ENCODE measurements around the gene SH3RF1.

The SH3RF1 gene

DNA sequence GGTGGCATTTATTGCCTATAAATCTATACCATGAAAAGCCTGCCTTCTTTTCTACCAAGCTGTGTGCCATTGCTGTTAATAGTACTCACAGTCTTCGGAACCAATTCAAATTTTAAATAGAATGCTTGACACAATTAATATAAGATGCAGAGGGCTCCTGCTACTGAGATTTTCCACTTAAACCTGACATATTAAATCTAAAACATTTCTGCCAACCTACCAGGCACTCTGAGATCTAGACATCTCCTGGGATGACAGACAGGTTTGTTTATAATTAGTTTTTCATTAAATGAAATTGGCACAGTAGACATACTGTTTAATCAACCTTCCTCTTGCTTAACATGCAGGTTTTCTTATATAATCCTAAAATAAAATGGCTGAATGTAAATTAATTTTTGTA is 143.4 kb downstream of the SH3RF1 start:
- no peak for DNase-seq

DNA sequence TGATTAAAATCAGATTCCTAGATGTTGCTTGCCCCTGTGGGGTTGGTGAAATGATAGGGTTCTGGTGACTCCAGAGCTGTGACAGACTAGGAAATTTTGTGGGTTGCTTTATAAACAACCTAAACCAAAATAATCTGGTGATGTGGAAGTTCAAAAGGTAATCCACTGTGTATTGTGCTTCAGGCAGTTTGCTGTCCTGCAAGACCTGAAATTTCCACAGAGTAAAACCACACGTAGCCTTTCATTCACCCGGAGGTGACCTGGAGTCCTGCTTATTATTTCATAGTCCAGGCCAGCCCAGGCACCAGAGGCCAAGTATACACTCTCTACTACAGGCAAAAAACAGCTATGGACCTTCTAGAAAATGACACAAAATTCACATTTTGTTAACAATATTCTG is 146.1 kb downstream of the SH3RF1 start:
- DNase-seq: no peak

DNA sequence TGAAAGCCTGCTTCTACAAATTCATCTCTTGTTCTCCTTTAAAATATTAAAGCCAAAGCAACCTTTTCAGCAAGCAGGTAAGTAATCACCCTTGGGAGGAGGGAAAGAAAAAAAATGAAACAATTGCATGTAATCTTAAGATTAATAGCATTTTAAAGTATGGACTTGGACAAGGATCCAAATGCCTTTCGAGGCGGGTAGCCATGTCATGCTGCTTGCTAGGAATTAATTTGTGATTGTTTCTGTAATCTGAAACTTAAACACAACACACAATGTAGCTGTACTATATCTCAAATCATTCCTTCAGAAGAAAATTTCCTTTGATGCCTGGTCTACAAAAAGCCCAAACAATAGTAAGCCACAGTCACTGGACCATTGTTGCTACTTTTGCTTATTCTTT is 148.3 kb downstream of the SH3RF1 start:
- no peak for DNase-seq

DNA sequence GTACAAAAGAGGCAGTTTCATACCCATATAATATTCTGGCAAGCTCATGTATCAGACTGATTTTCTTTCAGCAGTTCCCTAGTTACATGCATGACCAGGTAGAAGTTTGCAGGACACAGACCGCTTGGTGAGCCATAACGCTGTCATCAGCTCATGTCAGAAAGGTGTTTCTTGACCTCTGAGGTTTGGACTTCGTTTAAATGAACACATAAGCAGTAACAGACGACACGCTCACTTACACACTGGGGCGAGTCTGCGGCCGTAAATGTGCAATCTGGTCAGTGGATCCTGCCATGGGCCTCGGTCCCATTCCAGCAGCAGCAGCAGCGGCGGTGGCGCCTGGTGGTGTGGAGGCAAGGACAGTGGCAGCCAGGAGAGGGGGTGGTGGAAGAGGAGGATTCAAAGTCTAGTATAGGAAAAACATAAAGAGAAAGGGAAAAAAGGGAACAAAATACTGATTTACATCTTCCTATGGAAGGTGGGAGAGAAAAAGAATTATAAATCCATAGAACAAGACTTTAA is 148.8 kb downstream of the SH3RF1 start:
- no peak for DNase-seq

DNA sequence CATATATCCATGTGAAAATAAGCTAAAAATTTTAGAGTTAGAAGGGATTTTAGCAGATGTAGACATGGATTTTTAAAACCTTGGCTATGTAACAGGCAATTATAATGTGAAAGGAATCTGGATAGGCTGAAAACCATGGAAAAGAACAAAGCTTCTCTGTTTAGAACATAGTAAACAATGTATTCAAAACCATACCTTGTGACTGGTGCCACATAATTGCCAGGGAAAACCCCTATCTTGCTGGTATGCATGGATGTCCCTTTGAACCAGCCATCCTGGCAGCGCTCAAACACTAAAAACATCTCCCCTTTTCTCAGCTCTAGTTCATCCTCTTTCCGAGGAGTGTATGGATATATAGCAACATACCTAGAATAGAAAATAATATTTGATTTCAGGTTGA is 150.1 kb downstream of the SH3RF1 start:
- DNase-seq: no peak

DNA sequence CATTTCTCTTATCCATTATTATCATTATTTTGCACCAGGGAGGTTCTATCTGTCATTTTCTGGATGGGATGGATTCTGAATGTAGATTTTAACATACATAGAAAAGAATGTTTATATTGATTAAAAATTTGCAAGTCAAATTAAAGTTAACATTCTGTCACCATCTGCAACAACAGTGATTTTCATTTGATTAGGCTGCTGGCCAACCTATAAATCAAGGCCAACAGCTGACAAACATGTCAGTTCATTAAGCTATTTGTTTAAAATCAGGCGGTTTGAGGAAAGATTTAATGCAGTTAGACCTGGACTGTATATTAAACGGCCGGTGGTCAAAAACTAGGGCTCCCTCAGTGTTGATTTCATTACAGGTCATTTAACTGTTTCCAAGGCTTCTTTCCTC is 151.2 kb downstream of the SH3RF1 start:
- DNase-seq: no peak

DNA sequence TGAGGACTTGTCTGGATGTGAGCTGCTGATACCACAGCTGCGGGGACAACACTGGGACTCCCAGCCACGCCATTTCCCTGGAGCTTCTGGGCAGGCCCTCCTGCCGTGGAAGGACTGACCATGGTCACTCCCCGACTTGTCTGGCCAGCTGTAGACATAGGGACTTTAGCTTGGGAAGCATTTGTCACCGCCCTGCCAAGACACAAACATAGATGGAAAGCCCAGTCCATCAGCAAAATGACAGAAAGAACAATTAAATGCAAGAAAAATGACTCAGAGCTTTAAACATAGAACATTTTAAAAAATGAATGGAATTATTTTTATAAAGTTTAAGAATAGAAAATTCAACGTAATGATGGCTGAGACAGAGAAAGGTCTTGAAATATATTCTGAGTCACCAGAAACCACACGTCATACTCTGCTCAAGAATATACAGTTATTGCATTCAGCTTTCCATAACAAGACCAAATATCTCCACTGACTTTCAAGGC is 153.1 kb downstream of the SH3RF1 start:
- DNase-seq: no peak

DNA sequence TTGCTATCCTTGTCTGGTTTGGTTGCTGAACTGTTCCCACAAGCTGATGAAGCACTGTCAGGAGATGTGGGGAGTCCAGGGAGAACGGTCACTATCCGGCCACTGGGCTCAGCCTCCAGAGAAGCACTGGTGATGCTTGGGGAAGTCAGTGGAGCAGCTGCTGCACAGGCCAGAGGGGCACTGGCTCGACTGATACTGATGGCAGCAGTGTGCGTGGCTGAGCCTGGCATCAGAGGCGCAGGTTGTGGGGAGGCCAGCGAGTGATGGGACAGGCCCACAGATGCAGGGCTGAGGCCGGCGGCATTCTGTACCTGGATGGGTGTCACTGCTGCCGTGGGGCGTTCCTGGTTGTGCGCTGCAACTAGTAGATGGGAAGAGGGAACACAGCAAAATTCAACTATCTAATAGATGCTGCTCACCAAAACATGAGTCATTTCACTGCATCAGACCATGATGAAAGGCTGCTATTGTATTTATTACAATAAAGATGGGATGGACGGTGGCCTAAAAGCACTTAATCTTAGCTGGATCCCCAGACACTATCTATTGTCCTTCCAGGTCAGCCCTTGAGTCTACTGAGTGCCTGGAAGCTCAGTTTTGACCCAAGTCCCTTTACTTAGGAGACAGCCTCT is 154.4 kb downstream of the SH3RF1 start:
- DNase-seq: no peak

DNA sequence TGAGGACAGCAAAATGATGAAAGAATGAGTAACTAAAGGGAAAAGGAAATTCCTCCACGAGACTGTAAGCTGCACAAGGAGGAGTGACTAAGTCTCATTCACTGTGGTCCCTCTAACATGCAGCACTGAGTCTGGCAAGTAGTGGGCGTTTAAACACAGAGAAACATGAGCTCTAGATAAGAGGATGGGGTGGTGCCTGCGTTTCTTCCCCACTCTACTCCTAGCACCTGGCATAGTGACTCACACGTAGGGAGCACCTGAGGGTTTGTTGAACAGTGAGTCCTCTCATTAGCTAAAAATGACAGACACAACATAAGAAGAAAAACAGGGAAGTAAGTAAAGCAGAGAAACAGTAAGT is 154.9 kb downstream of the SH3RF1 start:
- DNase-seq: peak; percentile 6

DNA sequence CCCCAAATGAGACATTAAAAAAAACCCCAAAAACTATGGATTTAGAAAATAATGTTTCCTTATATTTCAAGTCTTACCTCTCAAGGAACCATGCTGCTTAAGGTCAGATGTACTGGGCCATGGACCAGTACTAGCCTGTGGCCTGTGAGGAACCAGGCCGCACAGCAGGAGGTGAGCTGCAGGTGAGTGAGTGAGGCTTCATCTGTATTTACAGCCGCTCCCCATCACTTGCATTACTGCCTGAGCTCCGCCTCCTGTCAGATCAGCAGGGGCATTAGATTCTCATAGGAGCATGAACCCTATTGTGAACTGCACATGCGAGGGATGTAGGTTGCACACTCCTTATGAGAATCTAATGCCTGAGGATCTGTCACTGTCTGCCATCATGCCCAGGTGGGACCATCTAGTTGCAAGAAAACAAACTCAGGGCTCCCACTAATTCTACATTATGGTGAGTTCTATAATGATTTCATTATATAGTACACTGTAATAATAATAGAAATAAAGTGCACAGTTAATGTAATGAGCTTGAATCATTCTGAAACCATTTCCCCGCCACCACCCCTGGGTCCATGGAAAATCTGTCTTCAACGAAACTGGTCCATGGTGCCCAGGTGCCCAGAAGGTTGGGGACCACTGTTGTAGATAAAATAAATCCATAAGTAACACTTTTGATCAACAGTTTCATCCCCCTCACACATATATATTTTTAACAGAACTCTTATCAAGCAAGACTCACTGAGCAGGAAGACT is 155.4 kb downstream of the SH3RF1 start:
- DNase-seq: no peak

DNA sequence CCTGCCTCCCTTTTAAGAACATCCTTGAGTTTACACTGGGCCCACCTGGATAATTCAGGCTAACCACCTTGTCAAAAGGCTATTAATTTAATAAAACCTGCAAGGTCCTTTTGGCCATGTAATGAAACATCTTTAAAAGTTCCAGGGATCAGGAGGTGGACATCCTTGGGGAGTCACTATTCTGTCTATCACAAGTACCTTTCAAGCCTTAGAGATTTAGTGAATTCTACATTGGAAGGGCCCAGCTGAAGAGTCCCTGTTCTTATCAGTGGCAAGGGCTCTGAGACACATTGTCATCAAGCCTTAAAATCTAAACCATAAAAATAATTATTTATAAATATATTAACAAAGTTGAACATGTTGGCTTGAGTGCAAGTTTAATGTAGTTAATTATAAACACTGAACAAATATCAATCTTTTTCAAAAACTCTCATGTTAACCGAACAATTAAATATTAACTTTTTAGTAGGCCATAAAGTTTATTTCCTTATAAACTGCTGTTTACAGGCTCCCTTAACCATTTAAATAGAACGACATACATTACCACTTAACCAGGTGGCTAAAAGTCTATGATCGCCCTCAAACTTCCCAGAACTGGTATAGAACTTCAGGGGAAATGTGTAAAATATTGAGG is 156.3 kb downstream of the SH3RF1 start:
- no peak for DNase-seq

DNA sequence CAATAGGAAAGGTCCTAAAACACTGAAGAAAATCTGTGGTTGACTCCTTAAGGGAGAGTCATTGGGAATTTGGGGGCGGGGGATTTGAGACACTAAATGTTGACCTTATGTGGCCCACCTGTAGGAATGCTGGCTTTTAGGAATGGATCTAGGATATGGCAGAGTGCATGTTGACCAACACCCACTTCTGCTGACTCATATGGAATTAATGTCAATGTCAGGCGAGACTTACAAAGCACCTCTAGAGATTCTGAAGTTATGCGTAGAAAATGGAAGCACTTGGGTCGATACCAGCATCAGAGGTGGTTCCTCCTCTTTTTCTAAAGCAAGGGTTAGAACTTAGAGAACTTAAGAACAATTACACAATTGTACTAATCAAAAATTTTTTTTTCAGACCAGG is 160.1 kb downstream of the SH3RF1 start:
- DNase-seq: no peak

DNA sequence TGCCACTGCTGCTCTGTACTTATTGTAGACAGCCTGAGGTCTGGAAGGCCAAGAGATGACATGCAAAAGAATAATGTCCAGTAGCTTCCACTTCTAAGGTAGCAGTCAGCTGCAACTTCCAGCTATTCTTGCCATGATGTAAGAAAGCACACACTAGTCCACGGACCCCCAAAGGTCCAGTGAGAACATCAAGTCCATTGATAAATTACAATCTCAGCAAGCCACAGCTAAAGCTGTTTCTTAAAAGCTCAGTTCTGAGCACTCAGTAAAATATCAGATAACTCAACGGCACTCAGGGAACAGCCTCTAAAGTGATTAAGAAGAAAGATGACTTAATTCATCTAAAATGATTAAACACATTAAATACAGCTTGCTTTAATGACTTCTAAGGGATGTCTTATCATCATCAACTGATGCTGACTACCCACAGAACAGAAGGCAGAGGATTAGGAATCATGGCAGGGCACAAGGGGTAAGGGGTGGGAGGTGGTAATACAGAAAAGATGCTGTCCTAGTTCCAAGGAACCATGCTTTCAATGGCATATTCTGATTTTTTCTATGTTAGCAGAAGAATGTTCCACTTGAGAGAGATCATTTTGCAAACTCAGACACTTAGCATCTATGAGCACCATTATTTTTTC is 161.6 kb downstream of the SH3RF1 start:
- no peak for DNase-seq

DNA sequence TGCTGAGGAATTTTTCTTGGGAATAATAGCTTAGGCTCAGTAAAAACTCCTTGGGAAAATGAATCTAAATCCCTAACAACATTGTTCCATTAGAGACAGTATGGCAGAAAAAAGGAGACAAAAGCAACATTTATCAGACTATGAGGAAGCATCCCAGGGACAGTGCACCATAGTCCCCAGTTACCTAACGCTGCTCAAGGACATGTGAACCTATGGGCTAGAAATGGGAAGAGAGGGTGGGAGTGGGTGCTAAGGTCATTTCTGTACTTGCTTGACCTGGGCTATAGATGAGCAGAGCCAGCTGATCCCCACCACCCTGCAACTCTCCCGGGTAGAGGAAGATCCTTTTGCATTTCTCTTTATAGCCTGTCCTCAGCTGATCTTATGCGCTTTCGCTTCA is 162.5 kb downstream of the SH3RF1 start:
- no peak for DNase-seq

DNA sequence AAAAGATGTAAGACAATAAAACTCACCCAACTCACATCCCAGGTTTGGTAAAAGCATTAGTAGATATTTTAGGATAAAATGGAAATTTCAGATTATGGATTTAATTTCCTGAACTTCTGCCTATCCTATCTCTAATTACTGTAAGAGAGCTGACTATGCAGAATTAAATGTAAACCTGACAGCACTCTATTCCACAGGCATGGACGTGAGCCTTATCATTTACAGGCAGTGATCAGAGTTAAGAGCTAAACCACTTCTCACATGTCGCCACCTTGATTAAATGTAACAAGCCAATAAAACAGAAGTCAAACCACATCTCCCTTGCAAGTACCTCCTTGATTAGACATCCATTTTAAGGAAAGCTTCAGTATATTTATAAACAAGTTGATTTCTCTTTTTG is 163.2 kb downstream of the SH3RF1 start:
- no peak for DNase-seq

DNA sequence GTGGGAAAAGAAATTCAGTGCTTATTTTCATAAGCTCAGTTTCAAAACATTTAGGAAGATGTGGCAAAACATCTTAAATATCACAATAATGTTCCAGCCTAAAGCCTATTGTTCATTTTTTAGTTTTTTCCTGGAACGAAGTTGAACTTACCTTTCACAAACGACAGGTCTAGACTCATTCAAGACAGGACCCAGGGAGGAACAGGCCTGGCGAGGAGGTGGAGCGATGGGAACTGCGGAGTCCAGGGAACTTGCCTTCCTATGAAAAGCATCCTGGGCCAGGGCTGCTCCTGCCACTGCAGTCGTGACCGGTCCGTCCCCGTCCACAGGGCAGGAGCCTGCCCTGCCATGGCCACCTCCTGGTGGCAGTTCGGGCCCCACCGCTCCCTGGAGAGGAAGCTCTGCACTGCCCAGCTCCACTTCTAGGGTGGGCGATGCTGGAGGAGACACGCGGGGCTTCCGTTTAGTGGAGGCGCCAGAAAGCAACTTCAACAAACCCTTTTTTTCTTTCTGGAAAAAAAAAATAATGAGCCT is 164.0 kb downstream of the SH3RF1 start:
- DNase-seq: no peak

DNA sequence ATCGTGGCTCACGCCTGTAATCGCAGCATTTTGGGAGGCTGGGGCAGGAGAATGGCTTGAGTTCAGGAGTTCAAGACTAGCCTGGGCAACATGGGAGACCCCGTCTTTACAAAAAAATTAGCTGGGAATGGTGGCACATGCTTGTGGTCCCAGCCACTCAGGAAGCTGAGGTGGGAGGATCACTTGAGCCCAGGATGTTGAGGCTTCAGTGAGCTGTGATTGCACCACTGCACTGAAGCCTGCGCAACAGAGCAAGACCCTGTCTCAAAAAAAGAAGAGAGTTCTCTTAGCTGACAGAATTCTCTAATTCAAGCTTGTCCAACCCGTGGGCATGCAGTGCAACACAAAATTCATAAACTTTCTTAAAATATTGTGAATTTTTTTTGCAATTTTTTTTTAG is 165.1 kb downstream of the SH3RF1 start:
- DNase-seq: no peak

DNA sequence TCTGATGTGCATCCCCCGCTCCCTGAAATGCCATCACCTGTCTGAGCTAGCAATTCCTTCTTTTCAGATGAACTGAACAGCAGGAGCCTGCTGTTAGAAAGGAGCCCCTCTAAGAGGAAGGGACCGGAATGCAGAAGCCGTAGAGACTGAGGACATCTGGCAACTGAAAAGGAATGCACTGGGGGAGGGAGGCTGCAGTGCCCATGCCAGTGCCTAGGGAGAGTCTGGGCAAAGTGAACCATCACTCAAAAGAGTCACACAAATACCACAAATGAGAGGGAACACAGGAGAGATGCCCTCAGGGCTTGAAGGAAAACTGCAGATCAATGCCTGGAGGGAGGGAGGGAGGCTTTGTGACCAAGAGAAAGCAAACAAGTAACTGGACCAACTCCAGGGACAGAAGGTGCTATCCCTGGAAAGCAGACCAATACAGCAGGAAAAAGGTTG is 166.8 kb downstream of the SH3RF1 start:
- DNase-seq: no peak

DNA sequence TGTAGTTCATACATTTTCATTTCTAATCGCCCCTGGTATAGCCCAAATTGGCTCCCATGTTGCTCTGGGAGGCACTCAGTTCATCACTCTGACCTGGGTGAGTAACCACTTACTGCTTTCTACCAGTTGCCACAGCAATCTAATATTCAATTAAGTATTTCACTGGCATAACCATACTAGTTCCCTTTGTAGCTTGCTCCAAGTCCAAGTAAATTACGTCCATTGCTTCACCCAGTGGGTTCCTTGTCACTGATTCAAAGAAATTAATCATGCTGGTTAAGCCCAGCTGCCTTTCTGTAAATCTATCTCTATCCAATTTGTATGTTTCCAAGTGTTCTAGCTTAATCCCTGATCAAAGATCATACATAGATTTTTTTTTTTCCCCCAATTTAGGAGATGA is 168.7 kb downstream of the SH3RF1 start:
- no peak for DNase-seq

DNA sequence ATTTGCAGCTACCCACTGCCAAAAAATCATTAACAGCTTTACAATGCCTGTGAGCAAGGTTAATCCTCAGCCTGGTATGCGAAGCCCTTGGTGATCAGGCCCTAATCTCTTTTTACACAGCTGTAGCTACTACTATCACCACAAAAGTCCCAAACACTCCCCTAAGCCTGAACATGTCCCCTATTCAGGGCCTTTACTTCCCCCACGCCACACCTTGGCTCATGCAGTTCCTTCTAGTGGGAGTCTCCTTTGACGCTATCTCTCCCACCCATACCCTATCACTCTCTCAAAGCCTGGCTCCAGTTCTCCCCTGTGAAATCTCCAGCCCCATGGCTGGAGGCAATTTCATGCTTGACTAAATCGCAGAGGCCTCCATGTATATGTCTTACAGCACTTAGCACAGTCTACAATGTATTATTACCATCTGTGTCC is 170.1 kb downstream of the SH3RF1 start:
- no peak for DNase-seq

DNA sequence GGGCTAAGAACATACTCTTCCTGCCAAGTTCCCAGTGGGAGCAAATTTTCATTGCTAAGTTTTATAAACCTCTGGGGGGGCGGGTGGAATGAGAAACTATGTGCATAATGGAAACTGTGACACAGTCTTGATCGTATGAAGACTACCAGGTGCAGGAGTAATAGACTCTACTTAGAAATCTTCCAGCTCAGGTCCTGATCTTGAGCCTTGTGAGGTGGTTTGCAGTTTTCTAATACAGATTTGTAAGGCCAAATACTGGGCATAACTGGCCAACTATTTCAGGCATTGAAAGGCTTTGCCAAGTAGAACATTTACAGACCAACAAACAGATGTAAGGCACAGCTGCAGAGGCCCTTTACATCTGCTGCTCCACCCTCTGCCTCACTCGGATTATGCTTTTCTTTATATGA is 171.0 kb downstream of the SH3RF1 start:
- no peak for DNase-seq

DNA sequence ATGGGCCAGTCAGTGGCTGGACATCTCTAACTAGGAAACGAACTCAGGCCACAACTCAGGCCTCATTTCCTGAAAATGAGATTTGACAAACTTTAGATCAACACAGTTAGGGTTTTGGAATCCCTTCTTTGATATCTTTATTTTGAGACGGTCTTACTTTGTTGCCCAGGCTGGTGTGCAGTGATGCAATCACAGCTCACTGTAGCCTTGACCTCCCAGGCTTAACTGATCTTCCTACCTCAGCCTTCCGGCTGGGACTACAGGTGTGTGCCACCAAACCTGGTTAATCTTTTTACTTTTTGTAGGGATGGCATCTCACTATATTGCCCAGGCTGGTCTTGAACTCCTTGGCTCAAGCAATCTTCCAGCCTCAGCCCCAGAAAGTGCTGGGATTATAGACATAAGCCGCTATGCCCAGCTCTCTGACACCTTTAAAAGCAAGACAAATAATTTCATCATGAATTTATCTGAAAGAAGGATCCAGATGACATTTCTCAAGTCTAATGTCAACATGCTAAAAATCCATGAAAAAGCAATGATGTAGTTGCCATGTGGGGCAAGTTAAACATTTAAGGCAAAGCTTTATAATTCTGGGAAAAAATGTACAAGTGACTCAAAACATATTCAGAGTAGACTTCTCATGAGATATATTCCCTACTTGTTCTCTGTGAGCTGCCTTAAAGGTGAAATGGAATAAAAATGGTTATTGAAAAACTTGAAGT is 171.6 kb downstream of the SH3RF1 start:
- DNase-seq: no peak

DNA sequence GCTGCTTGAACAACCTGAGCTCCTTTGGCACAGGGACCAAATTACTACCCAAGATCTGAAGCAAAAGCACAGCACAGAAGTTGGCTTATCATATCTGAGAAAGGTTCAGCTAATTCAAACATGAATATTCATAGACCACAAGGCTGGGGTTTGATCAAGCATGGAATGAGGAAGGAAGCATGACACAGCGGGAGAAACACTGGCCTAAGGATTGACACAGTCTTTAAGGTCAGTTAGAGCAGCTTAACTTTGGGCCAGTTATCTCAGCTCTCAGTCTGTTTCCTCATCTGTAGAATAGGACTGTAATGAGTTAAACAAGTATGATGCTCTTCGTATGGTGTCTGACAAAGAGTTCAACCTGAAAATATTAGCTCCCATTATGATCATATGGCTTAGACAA is 172.2 kb downstream of the SH3RF1 start:
- no peak for DNase-seq
